NCI-H1092 (cell line): ENCODE data around the gene HNRNPUL1.

ENCODE experiments used
- DNase-seq: peaks from one replicate; lab custom pipeline; 2025; lab: John Stamatoyannopoulos, UW

Gene HNRNPUL1

GRCh38 chr19:41308450-41309179, 44.4 kb downstream of the HNRNPUL1 start:
- peak; percentile 67 for DNase-seq

- DNase-seq = no peak
These were observed 45.2 kb downstream of the HNRNPUL1 start for GRCh38 chr19:41309180-41310032.

GRCh38 chr19:41310033-41310831, 46.1 kb downstream of the HNRNPUL1 start, which contains the start of gene CCDC97:
TSS of gene CCDC97 (plus strand) at chr19:41310172. CDS start at chr19:41310311, 139 bp downstream.
- peak; percentile 75 for DNase-seq

DNA sequence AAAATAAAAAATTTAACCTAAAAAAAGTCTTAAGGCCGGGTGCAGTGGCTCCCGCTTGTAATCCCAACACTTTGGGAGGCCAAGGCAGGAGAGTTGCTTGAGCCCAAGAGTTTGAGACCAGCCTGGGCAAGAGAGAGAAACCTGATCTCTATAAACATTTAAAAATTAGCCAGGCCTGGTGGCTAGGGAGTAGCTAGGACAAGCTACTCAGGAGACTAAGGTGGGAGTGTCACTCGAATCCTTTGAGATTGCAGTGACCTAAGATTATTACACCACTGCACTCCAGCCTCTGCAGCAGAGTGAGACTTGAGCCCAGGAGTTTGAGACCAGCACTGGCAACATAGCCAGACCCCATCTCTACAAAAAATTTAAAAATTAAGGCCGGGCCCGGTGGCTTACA, 46.9 kb downstream of the HNRNPUL1 start:
- no peak for DNase-seq

DNA sequence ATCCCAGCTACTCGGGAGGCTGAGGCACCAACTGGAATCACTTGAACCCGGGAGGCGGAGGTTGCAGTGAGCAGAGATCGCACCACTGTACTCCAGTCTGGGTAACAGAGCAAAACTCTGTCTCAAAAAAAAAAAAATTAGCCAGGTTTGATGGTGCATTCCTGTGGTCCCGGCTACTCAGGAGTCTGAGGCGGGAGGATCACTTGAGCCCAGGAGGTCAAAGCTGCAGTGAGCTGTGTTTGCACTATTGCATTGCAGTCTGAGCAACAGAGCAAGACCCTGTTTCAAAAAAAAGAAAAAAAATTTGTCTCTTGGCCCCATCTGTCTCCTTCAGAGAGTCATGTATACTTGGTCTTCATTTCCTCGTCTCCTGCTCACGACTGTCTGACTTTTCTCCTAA, 47.4 kb downstream of the HNRNPUL1 start:
- no peak for DNase-seq

GRCh38 chr19:41316306-41316920, 52.2 kb downstream of the HNRNPUL1 start:
- DNase-seq = no peak

DNA sequence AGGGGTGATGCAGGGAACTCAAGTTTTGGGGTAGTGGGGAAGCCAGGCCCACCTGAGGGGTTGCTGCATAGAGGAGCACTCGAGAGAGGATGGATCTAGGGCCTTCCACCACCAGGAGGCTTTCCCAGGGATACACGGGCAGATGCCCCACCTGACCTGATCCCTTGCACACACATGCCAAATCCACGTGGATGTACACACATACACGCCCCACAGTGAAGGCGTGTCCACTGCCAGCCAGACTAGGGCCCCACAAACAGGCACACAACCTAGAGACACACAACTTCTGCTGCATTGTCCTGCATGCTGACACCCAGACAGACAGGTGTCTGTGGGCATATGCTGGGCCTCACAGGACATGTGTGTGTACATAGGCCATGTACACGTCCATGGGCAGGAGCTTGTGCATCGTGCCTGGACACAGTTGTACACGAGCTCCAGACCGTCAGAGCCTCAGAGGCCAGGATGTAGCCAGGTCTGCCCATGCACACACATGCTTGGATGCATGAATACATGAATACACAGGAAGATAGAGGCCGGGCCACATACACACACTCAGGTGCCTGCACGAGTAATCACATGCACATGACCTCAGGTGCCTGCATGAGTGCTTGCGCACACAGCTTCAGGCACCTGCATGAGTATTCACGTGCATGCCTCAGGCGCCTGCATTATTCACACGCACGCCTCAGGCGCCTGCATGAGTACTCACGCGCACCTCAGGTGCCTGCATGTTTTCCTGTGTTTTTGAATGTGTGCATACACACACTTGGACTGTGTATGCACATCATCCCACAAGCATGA, 54.7 kb downstream of the HNRNPUL1 start:
- no peak for DNase-seq

GRCh38 chr19:41319500-41320184, 55.5 kb downstream of the HNRNPUL1 start:
- DNase-seq = no peak

GRCh38 chr19:41320185-41320518, 56.0 kb downstream of the HNRNPUL1 start:
- DNase-seq = no peak

DNA sequence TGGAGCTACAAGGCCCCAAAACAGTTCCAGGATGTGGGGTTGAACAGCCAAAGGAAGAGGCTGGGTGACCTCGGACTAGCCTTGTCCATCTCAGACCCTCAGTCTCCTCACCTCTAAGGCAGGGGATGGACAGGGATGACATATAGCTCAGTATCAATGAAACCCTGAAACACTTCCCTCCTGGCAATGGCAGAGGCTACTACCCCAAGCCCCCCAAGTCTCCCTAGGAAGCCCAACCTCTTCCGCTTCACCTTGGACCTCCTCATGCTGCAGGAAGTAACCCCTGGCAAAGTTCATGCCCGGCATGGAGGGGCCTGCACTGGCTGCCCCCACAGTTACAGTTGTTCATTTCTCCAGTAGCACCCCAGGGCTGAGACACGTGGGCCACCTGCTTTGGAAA, 56.4 kb downstream of the HNRNPUL1 start:
- no peak for DNase-seq

DNA sequence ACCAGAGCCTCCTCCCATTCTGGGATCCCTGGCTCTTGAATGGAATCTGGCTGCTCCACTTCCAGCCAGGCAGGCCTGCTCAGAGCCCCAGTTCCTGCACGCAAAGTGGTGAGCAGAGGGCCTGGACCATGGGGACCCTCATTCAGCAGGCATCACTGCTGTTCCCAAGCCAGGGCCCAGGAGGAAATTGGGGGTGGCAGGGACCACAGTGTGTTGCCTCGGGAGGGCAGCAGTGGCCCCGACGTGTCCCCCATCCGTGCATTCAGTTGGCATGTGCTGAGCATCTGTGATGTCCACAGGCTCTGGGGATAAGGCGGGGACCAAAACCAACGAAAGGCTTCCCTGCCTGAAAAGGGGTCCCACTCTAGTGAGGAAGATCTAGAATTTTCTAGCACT, 57.0 kb downstream of the HNRNPUL1 start:
- no peak for DNase-seq

- DNase-seq = no peak
These were observed 57.6 kb downstream of the HNRNPUL1 start for GRCh38 chr19:41321600-41322270.

- DNase-seq = no peak
These were observed 58.3 kb downstream of the HNRNPUL1 start for GRCh38 chr19:41322451-41322850.

DNA sequence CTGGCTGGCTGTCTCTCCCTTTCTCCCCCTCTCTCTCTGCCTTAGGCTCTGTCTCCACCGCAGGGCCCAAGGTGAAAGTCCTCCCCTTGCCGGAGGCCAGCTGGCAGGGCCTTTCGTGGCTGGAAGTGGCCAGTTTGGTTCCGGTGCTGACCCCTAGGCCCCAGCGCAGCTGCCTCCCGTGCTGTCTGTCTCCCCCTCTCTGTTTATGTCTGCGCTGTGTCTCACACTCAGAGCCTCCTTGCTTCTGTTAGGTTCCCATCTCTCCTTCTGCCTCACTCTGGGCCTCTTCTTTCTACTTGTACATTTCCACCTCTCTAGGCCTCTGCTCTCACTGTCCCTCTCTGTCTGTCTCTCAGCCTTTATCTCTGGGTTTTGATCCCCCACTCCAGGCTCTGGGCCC, 58.9 kb downstream of the HNRNPUL1 start:
- DNase-seq = no peak

DNA sequence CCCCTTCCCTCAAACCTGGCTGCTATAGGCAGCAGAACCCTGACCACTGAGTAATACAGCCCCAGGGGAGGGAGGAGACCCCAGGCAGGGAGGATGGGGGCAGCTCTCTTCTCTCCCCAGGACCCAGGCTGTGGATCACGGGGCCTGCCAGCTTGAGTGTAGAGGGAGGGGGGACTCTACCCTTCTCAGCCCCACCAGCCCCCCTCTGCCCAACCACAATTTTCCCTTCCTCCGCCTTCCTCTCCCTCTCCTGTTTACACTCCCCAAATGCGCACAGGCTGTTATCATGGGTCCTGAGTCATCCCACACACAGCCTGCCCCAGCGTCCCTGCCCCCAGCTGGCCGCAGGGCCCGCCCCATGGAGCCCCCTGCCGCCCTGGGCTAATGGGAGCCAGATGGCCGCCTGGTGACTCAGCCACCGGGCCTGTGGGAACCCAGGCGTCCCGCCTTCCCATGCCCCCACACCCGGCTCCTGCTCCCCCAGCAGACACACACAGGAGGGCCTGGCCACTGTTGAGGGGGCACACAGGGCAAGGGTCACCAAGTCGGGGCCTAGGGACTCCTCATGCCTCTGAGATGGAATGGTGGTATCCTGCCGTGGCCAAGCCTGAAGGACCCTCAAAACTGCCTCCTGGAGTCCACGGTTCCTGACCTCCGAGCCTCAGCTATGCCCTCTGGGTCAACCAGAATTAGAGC, 59.4 kb downstream of the HNRNPUL1 start:
- no peak for DNase-seq

DNA sequence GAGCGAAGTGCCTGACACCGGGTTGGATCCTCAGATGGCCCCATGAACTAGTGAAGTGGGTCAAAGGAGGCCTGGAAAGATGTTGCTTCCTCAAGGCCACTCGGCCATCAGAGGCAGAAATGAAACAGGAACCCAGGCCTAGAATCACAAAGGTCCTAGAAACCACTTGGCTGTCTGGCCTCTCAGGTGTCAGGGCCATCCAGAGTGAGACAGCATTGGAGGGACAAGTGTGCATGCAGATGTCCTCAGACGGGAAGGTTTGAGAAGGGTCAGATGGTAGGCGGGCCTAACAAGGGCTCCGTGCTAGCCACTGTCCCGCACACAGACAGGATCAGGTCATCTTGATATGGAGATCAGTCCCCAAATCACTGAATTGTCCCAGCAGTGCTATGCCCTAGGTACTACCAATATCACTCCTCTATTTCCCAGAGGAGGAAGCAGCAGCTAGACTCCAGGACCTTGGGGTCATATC, 60.1 kb downstream of the HNRNPUL1 start:
- DNase-seq = no peak

- DNase-seq = no peak
These were observed 60.9 kb downstream of the HNRNPUL1 start for GRCh38 chr19:41324921-41325639.

DNA sequence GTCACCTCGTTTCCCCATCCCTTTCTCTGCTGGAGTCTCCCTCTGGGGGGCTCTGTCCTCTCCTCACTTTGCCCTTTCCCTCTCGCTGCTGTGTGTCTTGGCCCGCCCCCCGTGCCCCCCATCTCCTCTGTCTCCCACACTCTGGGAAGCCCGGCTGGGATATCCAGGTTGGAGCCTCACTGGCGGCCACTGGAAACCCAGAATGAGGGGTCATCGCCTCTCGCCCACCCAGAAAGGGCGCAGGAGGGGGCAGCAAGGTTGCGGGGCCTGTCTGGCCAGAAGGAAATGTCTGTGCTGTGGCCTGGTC, 61.4 kb downstream of the HNRNPUL1 start:
- DNase-seq = no peak
